Body of pancreas (tissue), 4 donors: Measurements from ENCODE around the gene TSPAN14.

Experiments
- POLR2A ChIP-seq, 3 donors: fragments of 450-650 bp; IDR thresholded peaks; one replicate each; pipeline ENCODE4 v1.6.1; 2016; ENCODE audit warnings: antibody characterized with exemption in 3 of 3, mild to moderate bottlenecking in 2 of 3
- TF ChIP-seq, protein P1 (sequence below), 7 experiments: fragments of 450-650 bp in 4 of 7; fragments of 200-600 bp in 3 of 7; sonication (generic) in 3 of 7; IDR thresholded peaks; one replicate each; pipeline ENCODE4 v1.5.1; 2016 to 2019; ENCODE audit warnings: antibody characterized with exemption in 7 of 7

DNA sequence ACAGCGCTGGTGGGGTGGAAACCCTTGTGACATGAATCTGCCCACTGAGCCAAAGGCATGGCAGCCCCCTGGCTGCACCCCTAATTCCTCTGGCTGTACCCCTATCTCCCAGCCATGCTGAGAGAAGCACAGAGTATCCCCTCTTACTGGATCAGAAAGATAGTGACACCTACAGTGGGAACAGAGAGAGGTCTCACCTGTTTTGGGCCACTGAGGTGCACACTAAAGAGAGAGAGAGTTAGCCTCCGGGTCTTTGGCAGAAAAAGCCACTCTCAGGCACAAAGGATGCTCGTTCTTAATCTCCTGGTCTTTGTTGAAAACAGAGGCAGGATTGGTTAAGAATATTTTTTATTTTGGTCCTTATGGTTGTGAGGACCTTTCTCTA, 11.3 kb downstream of the TSPAN14 start:
- TF ChIP-seq, protein P1, sequence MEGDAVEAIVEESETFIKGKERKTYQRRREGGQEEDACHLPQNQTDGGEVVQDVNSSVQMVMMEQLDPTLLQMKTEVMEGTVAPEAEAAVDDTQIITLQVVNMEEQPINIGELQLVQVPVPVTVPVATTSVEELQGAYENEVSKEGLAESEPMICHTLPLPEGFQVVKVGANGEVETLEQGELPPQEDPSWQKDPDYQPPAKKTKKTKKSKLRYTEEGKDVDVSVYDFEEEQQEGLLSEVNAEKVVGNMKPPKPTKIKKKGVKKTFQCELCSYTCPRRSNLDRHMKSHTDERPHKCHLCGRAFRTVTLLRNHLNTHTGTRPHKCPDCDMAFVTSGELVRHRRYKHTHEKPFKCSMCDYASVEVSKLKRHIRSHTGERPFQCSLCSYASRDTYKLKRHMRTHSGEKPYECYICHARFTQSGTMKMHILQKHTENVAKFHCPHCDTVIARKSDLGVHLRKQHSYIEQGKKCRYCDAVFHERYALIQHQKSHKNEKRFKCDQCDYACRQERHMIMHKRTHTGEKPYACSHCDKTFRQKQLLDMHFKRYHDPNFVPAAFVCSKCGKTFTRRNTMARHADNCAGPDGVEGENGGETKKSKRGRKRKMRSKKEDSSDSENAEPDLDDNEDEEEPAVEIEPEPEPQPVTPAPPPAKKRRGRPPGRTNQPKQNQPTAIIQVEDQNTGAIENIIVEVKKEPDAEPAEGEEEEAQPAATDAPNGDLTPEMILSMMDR (IDR thresholded peaks at IDR 0.05): no peak
- no peak for TF ChIP-seq POLR2A (IDR thresholded peaks at IDR 0.05)
